GM20000 (cell line): Measurements from ENCODE around the gene DACH1.

ENCODE experiments used
- DNase-seq: peaks from one replicate; pipeline ENCODE4 v3.0.0; 2012; ENCODE audit warnings: low spot score
- CTCF ChIP-seq: IDR thresholded peaks from 2 replicates; pipeline ENCODE4 v1.5.1; 2012; ENCODE audit warnings: mild to moderate bottlenecking, control low read depth; ENCODE audit errors: extremely low read depth, missing control alignments

DACH1 gene

GRCh38 chr13:71703138-71703537, 163.9 kb downstream of the DACH1 start:
- TF ChIP-seq CTCF = no peak
- DNase-seq = no peak

- TF ChIP-seq CTCF = no peak
- no peak for DNase-seq
Measured at GRCh38 chr13:71702253-71702652, 164.8 kb downstream of the DACH1 start.

- DNase-seq = no peak
- no peak for TF ChIP-seq CTCF
Measured at GRCh38 chr13:71701741-71702140, 165.3 kb downstream of the DACH1 start.

- TF ChIP-seq CTCF = no peak
Measured at GRCh38 chr13:71699342-71699741, 167.7 kb downstream of the DACH1 start.

DNA sequence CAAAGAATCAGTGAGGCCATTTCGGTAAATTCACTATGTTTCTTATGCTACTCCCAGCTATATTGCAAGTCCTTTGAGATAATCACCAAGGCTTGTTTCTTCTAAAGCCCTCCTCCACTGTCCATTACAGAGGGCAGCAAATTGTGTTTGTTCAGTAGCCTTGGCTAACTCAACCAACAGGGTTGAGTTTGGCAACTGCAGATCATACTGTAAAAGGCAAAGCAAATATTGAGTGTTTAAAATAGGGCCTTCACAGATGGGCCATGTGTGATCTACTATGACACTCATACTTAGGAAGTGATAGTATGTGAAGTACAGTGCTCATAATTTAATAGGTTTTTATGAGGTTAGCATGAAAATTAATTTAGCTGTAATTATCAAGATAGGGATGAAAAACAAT, 171.3 kb downstream of the DACH1 start:
- no peak for DNase-seq
- TF ChIP-seq CTCF = no peak

More at GRCh38 chr13:71699342-71699741, 167.7 kb downstream of the DACH1 start:
- DNase-seq = no peak

DNA sequence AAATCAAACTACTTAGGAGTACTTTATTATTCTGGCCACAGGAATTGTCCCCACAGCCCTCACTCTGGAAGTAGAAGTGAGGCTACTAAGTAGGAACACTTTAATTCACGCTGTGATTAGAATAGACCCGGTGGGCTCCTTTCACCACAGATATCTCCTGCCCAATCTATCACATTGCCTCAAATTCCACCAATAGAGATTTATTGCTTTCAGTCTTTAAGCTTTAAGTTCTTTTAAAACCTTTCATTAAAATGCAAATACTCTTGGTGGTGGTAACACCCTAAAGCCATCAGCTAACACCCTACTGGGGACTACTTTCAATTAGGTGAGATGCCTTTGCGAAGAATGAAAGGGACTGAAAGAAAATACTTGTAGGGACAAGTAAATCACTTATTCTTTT, 181.9 kb downstream of the DACH1 start:
- TF ChIP-seq CTCF = no peak
- no peak for DNase-seq

GRCh38 chr13:71681901-71682613, 184.9 kb downstream of the DACH1 start:
- no peak for DNase-seq
- TF ChIP-seq CTCF = no peak
